Stimulated activated CD4-positive, alpha-beta T cell treated with anti-CD3 and anti-CD28 coated beads, TNF-alpha, amount 100 ng/mL, for 24 hours (primary cell): Measurements from ENCODE around the gene SETBP1.

Source experiments
- DNase-seq, 3 experiments: peaks; one replicate each; pipeline ENCODE4 v3.0.0-alpha.2; 2020; ENCODE audit warnings: low read depth in 3 of 3

SETBP1 gene

DNA sequence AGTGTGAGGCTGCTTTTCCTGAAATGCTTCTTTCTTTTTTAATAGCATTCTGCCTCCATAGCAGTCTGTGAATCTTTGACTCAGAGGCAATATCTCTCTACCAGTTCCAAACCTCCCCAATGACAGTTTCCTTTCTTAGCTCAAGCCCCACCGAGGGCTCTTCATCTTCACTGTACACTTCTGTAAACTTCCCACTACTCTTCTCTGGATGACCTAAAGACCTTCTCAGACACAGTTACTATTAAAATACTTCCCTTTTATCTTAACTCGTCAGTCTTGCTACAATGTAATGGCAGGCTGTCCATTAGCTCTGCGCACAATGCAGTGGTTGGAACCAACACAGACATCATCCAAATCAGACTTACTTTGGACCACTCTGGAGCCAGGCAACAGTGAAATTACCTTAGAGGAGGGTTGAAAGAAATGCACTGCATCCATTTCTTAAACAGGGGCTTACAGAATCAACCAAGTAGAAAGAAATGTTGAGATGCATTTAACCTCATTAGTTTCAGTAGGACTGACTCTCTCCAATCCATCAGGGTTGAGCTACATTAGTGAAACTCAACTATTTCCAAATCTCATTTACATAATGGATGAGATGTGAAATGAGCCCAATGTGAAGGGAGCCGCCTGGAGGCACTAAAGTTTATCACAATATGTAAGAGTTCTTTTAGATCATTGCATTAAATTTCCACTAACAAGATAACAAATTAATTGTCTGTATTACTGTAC, 343.8 kb downstream of the SETBP1 start:
- no peak for DNase-seq

DNA sequence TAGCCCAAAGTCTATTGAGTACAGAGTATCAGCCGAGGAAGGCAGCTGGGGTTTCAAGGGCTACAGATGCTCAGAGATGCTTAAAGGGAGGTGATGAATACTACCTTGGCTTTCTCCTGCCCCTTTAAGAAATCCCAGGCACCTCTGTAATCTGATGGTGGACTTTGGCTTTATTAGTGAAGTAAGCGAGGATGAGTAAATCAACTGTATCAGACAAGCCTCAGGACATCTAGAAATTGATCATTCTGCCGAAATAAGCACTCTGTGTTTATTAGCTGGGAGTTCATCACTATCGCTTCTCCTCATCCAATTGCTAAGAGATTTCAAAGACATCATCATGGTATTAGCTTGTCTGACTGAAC, 344.4 kb downstream of the SETBP1 start:
- no peak for DNase-seq

DNA sequence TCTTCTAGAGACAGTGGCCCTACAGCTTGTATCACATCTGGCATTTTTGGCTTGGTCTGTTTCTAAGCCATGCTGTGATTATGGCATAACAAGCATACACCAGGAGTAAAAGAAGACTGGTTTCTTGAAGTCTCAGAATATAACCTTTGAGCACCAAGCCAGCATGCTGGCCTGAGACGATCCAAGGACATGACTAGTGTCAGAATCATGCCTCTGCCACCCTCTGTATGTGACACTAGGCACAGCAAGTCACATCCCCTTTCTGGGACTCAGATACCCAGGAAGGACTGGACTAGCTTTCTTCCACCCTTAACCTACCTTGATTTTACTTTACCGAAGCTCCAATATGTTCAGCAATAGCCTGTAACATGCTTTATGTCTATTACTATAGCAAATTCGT, 345.5 kb downstream of the SETBP1 start:
- no peak for DNase-seq

DNA sequence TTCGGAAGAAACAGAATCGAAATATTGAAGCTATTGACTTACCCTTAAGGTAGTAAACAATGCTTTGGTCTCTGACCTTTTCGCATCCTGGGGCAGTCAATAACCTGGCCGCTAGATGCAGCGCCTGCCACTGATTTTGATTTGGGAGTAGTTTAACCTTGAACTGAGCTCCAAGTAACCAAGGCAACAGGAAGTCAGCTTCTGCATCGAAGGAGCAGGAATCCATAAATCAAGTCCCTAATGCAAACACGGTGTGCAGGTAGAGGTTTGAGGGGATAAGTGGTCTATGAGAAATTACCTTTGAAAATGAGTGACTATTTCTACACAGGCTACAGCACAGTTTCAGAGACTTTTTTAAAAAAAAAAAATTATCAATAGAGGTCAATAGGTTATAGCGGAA, 353.5 kb downstream of the SETBP1 start:
- no peak for DNase-seq

DNA sequence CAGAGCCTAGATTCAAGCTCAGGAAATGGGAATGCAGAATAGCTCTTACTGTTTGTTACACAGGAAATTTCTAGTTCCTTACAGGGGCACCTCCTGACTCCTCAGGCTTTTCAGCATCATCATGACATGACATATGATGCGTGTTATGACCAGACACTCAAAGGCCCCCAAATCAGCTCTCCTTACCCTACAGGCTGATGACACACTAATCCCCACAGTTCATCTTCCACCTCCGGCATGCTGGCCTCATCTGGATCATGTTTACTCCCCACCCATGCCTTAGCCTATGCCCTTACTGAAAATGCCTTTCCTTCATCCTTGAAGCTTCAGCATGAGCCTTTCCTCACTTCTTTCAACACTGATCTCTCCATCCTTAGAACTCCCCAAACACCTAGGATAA, 356.9 kb downstream of the SETBP1 start:
- no peak for DNase-seq

DNA sequence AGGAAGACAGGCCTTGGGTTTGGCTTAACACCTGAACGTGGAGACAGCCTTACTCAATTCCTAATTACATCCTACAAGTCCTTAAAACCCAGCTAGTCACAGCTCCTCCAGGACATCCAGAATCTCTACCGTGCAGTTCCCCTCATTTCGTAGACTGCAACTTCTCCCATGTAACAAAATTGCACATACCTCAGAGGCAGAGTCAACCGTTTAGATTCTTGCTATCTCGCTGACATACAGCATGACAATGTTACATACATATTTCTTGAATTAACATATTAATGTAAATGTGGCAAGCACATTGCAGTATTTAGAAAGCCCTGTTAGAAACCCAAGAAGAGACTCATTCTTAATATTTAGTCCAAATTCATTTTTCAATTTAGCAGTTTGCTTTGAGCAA, 358.7 kb downstream of the SETBP1 start:
- DNase-seq = no peak

DNA sequence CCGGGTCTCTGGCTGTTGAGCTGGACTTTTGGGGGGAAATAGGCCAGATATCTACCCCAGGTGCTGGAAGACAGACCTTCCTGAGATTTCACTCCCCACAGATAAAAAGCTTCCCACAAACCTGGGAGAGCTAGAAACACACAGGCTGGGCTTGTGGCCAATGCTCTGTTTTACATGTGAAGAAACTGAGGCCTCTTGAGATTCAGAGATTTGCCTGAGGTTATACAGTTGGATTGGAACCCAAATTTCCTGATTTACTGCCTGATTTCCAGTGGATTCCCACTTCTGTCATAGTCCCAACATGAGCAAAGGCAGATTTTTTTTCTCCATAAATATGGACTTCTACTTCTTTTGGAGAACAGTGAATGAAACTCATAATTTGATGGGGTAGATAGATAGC, 360.2 kb downstream of the SETBP1 start:
- DNase-seq = no peak

DNA sequence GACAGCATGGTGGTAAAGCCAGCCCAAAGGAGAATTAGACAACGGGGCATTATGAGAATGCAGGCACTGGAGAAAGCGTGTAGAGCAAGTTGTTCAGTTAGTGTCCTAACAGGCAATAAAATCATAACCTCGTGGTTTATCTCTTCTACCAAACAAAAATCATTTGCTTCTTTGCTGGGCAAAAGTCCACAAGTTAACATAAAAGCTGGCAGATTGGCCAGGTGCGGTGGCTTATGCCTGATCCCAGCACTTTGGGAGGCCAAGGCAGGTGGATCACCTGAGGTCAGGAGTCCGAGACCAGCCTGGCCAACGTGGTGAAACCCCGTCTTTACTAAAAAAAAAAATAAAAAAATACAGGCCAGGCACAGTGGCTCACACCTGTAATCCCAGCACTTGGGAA, 364.1 kb downstream of the SETBP1 start:
- no peak for DNase-seq

DNA sequence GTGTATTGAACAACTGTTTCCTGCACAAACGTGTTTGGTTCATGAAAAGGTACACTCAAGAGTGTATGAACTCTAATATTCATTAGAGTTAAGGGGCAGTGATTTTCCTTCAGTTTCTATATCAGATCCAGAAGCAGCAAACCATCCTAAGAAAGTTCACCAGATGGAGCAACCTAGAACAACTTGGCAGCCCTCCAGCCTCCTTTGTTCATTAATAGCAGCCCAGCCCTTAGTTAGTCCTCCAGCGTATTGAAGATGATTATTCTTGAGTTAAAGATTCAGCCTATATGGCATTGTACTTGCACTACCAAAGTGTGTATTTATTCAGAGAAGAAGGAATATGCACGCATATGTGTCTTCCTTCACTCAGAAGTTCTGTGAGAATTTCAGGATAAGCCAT, 365.5 kb downstream of the SETBP1 start:
- DNase-seq = no peak

DNA sequence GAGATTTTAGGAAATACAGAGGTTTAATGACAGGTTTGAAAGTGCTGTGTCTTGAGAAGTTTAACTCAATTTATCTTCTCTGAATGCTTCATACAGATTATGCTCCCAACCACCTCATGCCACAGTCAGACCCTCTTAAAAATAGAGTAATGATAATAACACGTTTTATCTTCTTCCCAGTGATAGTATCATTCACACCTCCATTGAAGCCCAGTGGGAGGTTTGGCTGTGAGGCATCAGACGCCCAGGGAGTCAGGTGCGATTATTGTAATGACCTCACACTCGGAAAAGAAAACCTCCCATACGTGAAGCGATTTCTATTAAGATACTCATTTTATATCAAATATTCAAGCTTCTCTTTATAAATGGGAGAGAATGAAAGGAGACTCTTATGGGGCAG, 366.3 kb downstream of the SETBP1 start:
- no peak for DNase-seq

DNA sequence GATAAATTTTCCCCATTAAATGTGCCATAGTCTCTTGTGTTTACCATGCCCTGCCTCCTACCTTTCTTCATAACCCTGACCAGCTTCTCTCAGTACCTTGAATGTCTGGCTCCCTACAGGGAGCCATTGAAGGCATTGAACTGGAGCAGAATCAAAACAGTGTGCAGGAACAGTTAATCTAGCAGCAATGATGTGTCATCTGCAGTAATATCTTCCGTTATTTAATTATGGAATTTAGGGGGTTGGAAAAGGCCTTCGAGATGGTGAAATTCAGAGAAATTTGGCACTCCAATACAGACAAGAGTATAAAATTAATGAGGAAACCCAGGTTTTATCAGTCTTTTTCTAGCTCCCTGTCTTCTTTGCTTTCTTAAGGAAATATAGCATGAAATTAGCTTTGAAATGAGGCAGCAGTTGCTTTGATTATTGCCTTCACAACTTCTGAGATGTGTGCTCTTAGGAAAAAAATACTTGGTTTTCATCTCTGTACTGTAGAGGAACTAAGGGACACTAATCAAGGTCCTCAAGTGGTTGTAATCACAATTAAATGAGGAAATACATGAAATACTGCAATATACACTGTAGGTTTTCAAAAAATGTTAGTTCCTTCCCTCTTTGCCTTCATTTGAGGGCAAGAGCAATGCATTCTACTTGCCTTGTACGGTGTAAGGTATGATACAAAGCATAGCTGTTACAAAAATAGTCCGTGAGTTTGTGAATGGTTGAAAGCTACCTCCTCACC, 369.1 kb downstream of the SETBP1 start:
- DNase-seq = no peak

DNA sequence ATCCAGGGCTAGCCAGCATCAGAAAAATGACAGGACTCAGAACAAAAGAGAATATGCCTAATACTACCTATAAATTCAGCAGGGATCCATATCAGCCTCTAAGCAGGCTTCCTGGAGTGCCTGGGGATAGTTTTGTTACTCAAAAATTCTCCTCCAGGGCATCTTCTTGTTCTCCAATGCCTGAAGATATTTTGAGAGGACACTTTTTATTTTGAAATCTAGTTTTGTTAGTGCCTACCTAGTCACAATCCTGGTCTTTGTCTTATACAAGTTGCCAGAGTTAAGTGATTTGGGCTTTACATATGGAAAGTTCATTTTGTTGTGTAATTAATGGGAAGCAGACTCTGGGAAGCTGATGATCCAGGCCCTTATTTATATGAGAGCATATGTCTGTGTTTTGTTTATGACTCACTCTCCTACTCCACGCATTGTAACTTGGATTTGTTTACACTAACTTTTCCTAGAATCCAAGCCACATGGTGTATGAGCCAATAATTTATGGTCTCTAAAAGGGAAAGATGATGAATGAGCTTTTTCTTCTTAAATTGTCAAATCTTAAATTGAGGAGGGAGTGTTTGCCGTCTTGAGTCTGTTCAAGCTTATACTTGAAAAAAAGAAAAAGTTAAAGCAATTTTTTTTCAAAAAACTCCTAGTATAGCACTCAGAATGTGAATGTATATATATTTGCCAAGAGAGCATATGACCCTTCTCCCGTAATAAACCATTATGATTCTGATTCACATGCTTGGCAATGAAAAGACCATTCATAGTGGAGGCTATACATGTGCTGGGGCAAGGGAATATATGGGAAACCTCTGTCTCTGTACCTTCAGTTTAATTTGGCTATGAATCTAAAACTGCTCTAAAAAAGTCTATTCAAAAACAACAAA, 370.3 kb downstream of the SETBP1 start:
- DNase-seq = no peak

DNA sequence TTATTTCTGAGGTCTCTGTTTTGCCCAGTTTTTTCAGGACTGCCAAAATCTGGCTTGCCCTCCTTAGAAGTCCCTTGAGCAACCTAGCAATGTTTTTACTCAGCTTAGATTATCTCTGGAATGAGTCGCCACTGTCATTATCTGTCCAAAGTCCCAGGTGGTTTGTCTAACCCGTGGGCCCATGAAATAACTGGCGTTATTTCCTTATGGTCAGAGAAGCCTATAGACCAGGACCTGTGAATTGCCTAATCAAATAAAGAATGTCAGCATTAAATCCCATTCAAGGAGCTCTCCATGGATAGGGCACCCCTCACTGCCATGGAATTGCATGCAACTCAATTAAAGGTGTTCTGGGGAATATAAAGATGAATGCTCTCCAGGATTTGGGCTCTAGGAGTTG, 373.9 kb downstream of the SETBP1 start:
- DNase-seq = no peak

DNA sequence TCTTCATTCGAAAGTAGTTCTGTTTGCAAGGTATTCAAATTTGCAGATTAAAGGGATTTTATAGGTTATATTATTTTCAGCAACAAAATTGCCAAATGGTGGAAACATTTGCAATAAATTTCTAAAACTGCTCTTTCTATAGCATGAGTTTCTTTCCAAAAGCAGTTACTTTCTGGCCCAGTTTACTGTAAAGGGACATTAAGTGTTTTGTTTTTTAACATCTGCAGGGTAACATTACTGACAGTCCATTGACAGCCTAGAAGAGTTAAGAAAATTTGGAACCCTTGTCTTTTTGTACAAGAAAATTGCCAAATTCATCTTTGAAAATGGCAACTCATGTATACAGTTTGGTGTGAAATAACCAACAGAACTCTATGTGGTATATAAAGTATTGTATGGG, 375.1 kb downstream of the SETBP1 start:
- no peak for DNase-seq

DNA sequence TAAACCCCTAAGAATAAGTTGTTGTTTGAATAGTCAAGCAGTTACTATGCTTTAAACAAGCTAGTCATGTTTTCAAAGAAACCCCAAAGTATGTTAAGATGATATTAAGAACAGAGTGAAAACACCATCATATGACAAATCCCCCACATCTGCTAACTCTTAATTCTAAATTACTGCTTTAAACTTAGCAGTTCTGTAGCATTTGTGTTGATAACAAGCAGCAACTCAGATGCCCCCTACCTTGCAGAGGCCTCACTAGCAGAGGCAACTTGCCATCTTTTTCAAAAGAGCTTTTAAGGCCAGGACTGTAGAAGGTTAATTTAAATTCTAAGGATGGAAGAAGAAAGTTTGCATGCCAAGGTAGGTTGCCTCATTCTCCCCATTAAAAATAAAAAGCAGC, 376.2 kb downstream of the SETBP1 start:
- DNase-seq = no peak

DNA sequence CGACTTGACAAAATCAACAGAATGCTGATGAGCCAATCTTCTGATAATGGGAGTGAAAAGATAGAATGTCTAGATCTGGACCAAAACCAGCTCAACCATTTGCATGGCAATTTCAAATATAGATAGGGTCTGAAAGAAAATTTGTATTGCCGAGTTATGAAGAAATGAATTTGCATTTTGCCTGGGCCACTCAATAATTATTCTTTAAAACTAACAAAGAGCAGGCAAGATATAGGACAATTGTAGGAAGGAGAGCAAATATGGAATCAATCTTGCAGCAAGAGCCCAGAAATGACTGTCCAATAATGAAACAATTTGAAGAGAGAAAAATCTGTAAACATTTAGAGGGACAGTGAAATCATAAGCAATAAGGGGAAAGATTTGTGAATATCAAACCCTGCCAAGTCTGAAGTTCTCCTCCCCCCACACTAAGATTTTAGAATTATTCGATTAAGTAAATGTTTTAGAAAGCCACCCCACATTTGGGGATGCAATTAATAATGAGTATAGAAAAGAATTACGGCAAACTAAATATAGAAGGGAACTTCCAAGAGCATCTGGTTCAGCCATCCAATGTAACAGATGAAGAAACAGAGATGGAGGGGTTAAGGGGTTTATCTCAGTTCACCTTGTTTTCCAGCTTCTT, 377.4 kb downstream of the SETBP1 start:
- DNase-seq = no peak

DNA sequence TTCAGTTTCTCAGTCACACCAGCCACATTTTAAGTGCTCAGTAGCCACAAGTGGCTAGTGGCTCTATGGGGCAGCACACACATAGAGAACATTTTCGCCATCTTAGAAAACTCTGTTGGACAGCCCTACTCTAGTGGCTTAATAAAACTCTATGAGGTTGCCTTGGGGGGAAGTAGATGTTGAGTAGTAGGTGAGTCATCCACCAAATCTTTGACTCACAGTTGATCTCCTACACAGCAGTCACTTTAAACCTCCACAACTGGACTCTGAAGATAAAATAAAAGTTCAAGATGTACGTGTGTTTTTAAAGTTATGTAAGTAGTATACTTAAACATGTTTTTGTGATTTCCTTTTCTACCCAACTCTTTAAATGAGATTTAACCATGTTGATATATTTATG, 379.0 kb downstream of the SETBP1 start:
- DNase-seq = no peak

DNA sequence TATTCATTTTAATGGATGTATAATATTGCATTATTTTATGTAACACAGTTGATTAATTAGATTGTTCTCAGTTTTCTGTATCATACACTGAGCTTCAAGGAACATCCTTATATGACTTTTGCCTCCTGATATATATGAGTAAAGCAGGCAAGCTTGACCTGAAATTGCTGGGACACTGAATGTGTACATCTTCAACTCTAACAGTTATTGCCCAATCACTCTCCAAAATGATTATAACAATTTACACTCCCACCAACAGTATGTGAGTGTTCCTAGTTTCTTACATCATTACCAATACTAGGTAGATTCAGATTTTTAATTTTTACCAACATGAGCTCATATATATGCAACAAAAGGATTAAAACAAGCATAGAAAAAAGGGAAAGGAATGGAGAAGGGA, 379.4 kb downstream of the SETBP1 start:
- no peak for DNase-seq

DNA sequence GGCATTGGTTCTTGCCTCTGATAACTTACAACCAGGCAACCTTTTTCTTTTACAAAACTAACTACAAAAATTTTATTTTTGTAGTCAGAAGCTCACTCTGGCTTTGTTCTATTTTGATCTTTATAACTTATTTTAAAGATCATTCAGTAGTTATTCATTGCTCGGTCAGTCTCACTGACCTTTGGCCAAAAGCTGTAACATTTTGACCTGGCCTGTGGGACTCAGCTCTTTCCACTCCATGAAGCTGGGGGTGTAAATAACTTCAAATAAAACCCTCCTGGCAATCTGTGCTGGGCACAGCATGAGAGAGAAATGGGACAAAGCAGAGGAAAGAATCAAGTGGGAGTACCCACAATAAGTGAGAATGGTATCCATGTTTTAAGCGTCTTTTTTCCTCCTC, 380.7 kb downstream of the SETBP1 start:
- DNase-seq = no peak

DNA sequence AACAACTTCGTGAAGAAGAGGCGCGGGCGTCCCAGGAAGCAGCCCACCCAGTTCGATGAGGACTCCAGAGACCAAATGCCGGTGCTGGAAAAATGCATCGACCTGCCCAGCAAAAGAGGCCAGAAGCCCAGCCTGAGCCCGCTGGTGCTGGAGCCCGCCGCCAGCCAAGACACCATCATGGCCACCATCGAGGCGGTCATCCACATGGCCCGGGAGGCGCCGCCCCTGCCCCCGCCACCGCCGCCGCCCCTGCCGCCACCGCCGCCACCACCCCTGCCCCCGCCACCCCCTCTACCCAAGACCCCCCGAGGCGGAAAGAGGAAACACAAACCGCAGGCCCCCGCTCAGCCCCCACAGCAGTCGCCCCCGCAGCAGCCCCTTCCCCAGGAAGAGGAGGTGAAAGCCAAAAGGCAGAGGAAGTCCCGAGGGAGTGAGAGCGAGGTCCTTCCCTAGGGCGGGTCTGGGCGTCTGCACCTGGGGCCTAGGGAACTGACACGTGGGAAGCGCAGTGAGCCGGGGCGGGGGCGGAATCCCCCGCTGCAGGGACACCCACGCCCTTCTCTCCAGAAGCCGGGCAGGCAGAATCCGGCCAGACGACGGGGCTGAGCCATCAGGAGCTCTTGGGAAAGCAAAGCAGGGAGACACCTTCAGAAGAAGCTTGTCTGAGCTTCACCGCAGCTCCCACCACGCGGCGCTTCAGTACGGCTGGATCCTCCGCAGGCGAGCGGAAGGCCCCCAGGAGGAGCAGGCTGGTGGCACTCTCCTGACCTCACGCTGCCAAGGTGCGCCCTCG, 382.8 kb downstream of the SETBP1 start:
- no peak for DNase-seq

DNA sequence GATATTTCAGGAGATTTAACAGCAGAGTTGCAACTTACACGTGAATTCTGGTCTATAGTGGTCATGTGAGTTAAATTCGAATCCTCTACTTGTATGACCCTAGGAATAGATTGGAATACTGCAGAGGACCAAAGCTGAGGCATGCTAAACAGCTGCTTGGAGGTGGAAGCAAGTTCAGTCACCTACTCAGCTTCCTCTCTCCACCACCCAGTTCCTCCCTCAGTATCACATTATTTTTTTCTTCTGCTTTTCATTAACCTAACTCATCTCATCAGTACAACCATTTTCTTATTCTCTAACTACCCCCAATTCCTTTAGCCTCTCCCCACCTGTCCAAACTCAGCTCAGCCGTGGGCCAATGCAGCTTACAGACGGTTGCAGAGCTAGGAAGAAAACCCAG, 385.5 kb downstream of the SETBP1 start:
- no peak for DNase-seq
